Left lung (tissue), 14 donors: Measurements from ENCODE around the gene HCAR3. TPM values are rescaled to one million over a fixed set of nuclear protein-coding genes. Genes with fewer than 3 reads are reported as not detected.
"Not testable (repeated sequence)": the region's sequence is repeated elsewhere in the genome, so short reads cannot be mapped to it uniquely, and the experiment has no call there.

Experiments used
- ATAC-seq: fragments of 200-7000 bp; cut with Tn5 transposase; one replicate; pipeline ENCODE4 v1.9.1; 2020; ENCODE audit warnings: moderate library complexity
- DNase-seq, 4 donors: peaks; one replicate each; pipeline ENCODE4 v3.0.0-alpha.2; 2013 to 2020
- H3K27ac ChIP-seq, 2 donors: fragments of 200-600 bp; sonication (generic) in 1 of 2; one replicate each; pipeline versions ENCODE4 v1.5.0 to v1.8.0; 2020 to 2021
- H3K27me3 ChIP-seq, 2 donors: fragments of 200-600 bp; sonication (generic) in 1 of 2; one replicate each; pipeline versions ENCODE4 v1.5.0 to v1.8.0; 2020 to 2021
- H3K36me3 ChIP-seq, 2 donors: fragments of 200-600 bp; sonication (generic) in 1 of 2; one replicate each; pipeline versions ENCODE4 v1.5.0 to v1.8.0; 2020 to 2021
- H3K4me1 ChIP-seq, 2 donors: fragments of 200-600 bp; one replicate each; pipeline ENCODE4 v1.8.0; 2021
- H3K4me3 ChIP-seq, 2 donors: fragments of 200-600 bp; sonication (generic) in 1 of 2; one replicate each; pipeline versions ENCODE4 v1.5.0 to v1.8.0; 2020 to 2021; ENCODE audit warnings: mild to moderate bottlenecking in 1 of 2
- H3K9me3 ChIP-seq, 2 donors: fragments of 200-600 bp; sonication (generic) in 1 of 2; one replicate each; pipeline versions ENCODE4 v1.5.0 to v1.8.0; 2020 to 2021
- CTCF ChIP-seq, 2 donors: fragments of 200-600 bp; sonication (generic) in 1 of 2; IDR thresholded peaks; one replicate each; pipeline versions ENCODE4 v1.5.0 to v1.8.0; 2021; ENCODE audit warnings: antibody characterized with exemption in 2 of 2
- intact Hi-C, 2 donors: fragments of 100-400 bp; cut with DNase I; formaldehyde crosslinking; loops; one replicate each; pipeline versions ENCODE4 v1.11.2 to v1.14.2; 2022
- long read RNA-seq, 12 donors: library from polyadenylated mRNA in 2 of 12; unstranded in 2 of 12; transcript quantifications; one replicate each; pipeline ENCODE4 v2.0.0 and lab custom pipeline, GENCODE V29; 2019 to 2026
- polyA plus RNA-seq, 6 donors: library from polyadenylated mRNA; unstranded; fragments of 120-200 nt; gene quantifications; one replicate each; pipeline ENCODE4 v1.2.1, GENCODE V29; 2013; ENCODE audit not compliant: insufficient read length in 6 of 6
- total RNA-seq, 2 donors: library from RNA; stranded (reverse); fragmentation: NEBNext Ultra II Directional; extraction: Animal tissue kit (Norgen Biotek cat#: 25700); gene quantifications; one replicate each; pipeline ENCODE4 v1.2.1, GENCODE V29; 2021
- donor health status: DM: no; HTN: yes; CAD: no.
- donor health status: DM: no; HTN: no; CAD: no.

The HCAR3 gene
- 1 to 10 TPM; 2.1 to 2.8 TPM for total RNA-seq
- polyA plus RNA-seq: under 1 TPM in 4 of 6 donors, not detected in 2; 0.07 to 0.17 (median 0.15) TPM
- long read RNA-seq, donor 1: 0 reads
- long read RNA-seq, donor 2: 0 reads
- long read RNA-seq, donor 3: 0 reads
- long read RNA-seq, donor 4, transcript HCAR3-201 (1 exons, 2,137 nt): major isoform, 7 of 7 reads
- long read RNA-seq, donor 4, partial matches to known transcripts: 0 of 7 reads
- long read RNA-seq, donor 4, other reads (novel, unspliced or antisense): 0 of 7 reads
- long read RNA-seq, donor 5: 0 reads
- long read RNA-seq, donor 6: 0 reads
- long read RNA-seq, donor 7: 0 reads
- long read RNA-seq, donor 8: 0 reads
- long read RNA-seq, donor 9: 0 reads
- long read RNA-seq, donor 10, partial matches to known transcripts: 0 of 3 reads
- long read RNA-seq, donor 10, other reads (novel, unspliced or antisense): 0 of 3 reads
- long read RNA-seq, donor 11, partial matches to known transcripts: 0 of 1 reads
- long read RNA-seq, donor 11, other reads (novel, unspliced or antisense): 0 of 1 reads
- long read RNA-seq, donor 12: 0 reads

GRCh38 chr12:122716658-122717057 is at the start of gene HCAR3:
HCAR3 (minus strand) TSS chr12:122716811; CDS start chr12:122716737, 74 bp downstream.
- DNase-seq: peak in 1 of 4 donors; percentile 51
- H3K9me3 ChIP-seq, intact Hi-C loops, H3K27me3 ChIP-seq, H3K36me3 ChIP-seq: not testable (repeated sequence)
- Histone ChIP-seq H3K27ac (peak within 1 kb of the TSS in 1 of 2 donors; percentile 33), H3K4me3 (peak within 1 kb of the TSS in 1 of 2 donors; percentile 22), H3K4me1 (peaks cover 0 to 25% of the 10 kb centered on the region in 2 donors)
- peak; percentile 32 for ATAC-seq

GRCh38 chr12:122757568-122757967 is 41.0 kb upstream of the HCAR3 start:
- intact Hi-C loops: no loop called here
- Histone ChIP-seq H3K9me3 (no peaks in the 10 kb centered on the region), H3K27ac (no peak overlapping the region), H3K4me3 (no peak overlapping the region), H3K36me3 (peaks cover 0 to 84% of the 10 kb centered on the region in 2 donors), H3K4me1 (peaks cover 7 to 13% of the 10 kb centered on the region in 2 donors), H3K27me3 (no peaks in the 10 kb centered on the region)
- ATAC-seq (no peak), DNase-seq (no peak)
- no peak for TF ChIP-seq CTCF (IDR thresholded peaks at IDR 0.05)

- no peaks in the 10 kb centered on the region for H3K9me3 ChIP-seq
- DNase-seq (no peak), ATAC-seq (no peak)
- no peak for TF ChIP-seq CTCF (IDR thresholded peaks at IDR 0.05)
- no peak overlapping the region for H3K27ac ChIP-seq
- intact Hi-C loops: loop anchor here in 1 of 2 donors (5.0 kb wide), 1 partner anchor 117 kb away; no protein-coding TSS in a partner anchor
- H3K4me1 ChIP-seq: peaks cover 7 to 29% of the 10 kb centered on the region in 2 donors
- no peak overlapping the region for H3K4me3 ChIP-seq
- H3K36me3 ChIP-seq: peaks cover 0 to 56% of the 10 kb centered on the region in 2 donors
- H3K27me3 ChIP-seq: no peaks in the 10 kb centered on the region
Measured at GRCh38 chr12:122754790-122755189, 38.2 kb upstream of the HCAR3 start.

GRCh38 chr12:122753319-122753650 is 36.7 kb upstream of the HCAR3 start:
- DNase-seq (no peak), ATAC-seq (no peak)
- Histone ChIP-seq H3K9me3 (no peaks in the 10 kb centered on the region), H3K27me3 (no peaks in the 10 kb centered on the region), H3K36me3 (peaks cover 0 to 42% of the 10 kb centered on the region in 2 donors), H3K27ac (peak overlapping the region in 1 of 2 donors; percentile 84), H3K4me3 (peak overlapping the region; percentile 64 to 89), H3K4me1 (peaks cover 7 to 36% of the 10 kb centered on the region in 2 donors)
- TF ChIP-seq CTCF (IDR thresholded peaks at IDR 0.05): no peak
- intact Hi-C loops: loop anchor here in 1 of 2 donors (5.0 kb wide), 1 partner anchor 116 kb away; no protein-coding TSS in a partner anchor

- peaks cover 7 to 39% of the 10 kb centered on the region in 2 donors for H3K4me1 ChIP-seq
- H3K36me3 ChIP-seq: peaks cover 0 to 36% of the 10 kb centered on the region in 2 donors
- DNase-seq: peak; percentile 97 to 99 (median 98)
- intact Hi-C loops: loop anchor here in 1 of 2 donors (5.0 kb wide), 1 partner anchor 115 kb away; no protein-coding TSS in a partner anchor
- H3K9me3 ChIP-seq: no peaks in the 10 kb centered on the region
- no peaks in the 10 kb centered on the region for H3K27me3 ChIP-seq
- peak within 1 kb of the TSS; percentile 64 to 89 for H3K4me3 ChIP-seq
- ATAC-seq: peak; percentile 99
- TF ChIP-seq CTCF (IDR thresholded peaks at IDR 0.05): peak; percentile 61 to 86
- H3K27ac ChIP-seq: peak within 1 kb of the TSS; percentile 78 to 84
Measured at GRCh38 chr12:122752464-122753318, 36.1 kb upstream of the HCAR3 start, which contains the start of gene DENR. DENR (plus strand) TSS chr12:122752824; CDS start chr12:122753702, 878 bp downstream.

- DNase-seq, H3K27ac ChIP-seq, H3K4me3 ChIP-seq, H3K9me3 ChIP-seq, H3K27me3 ChIP-seq, ATAC-seq: not testable (repeated sequence)
- peaks cover 0 to 18% of the 10 kb centered on the region in 2 donors for H3K36me3 ChIP-seq
- intact Hi-C loops: loop anchor here in 1 of 2 donors (5.0 kb wide), 1 partner anchor 114 kb away; no protein-coding TSS in a partner anchor
- H3K4me1 ChIP-seq: peaks cover 7 to 45% of the 10 kb centered on the region in 2 donors
Measured at GRCh38 chr12:122750781-122751515, 34.3 kb upstream of the HCAR3 start.
